Mesenchymal stem cell (in vitro differentiated cells and primary cell): ENCODE measurements around the gene MGAT2.
"Not testable (repeated sequence)": the region's sequence is repeated elsewhere in the genome, so short reads cannot be mapped to it uniquely, and the experiment has no call there.

Experiments used
- DNase-seq: peaks from one replicate; pipeline ENCODE4 v3.0.0-alpha.2; 2013
- H2AFZ ChIP-seq: one replicate; pipeline ENCODE4 v1.6.1; 2013; ENCODE audit warnings: low read depth, mild to moderate bottlenecking, control low read depth, inconsistent platforms, low read length, moderate library complexity
- H2AK5ac ChIP-seq: 2 replicates; pipeline ENCODE4 v1.6.1; 2013; ENCODE audit warnings: low read length, moderate library complexity, mild to moderate bottlenecking, inconsistent platforms; ENCODE audit not compliant: severe bottlenecking
- H2BK120ac ChIP-seq: one replicate; pipeline ENCODE4 v1.6.1; 2013; ENCODE audit warnings: low read depth, mild to moderate bottlenecking, inconsistent platforms, low read length, moderate library complexity
- H2BK12ac ChIP-seq, 2 experiments: one replicate each; pipeline ENCODE4 v1.6.1; 2013; ENCODE audit warnings: inconsistent platforms in 2 of 2, low read length in 2 of 2, mild to moderate bottlenecking in 2 of 2, moderate library complexity in 2 of 2, control low read depth in 1 of 2
- H2BK15ac ChIP-seq: one replicate; pipeline ENCODE4 v1.6.1; 2013; ENCODE audit warnings: mild to moderate bottlenecking, low read depth, inconsistent platforms; ENCODE audit not compliant: poor library complexity, severe bottlenecking
- H2BK5ac ChIP-seq: 2 replicates; pipeline ENCODE4 v1.6.1; 2013; ENCODE audit warnings: low read depth, mild to moderate bottlenecking, low read length, control low read depth, inconsistent platforms; ENCODE audit not compliant: poor library complexity, severe bottlenecking
- H3K14ac ChIP-seq, 2 experiments: one replicate each; pipeline ENCODE4 v1.6.1; 2013; ENCODE audit warnings: inconsistent platforms in 2 of 2, low read length in 2 of 2, control low read depth in 1 of 2, mild to moderate bottlenecking in 1 of 2, moderate library complexity in 1 of 2
- H3K18ac ChIP-seq, 2 experiments: one replicate each; pipeline ENCODE4 v1.6.1; 2013; ENCODE audit warnings: inconsistent platforms in 2 of 2, low read length in 2 of 2, control low read depth in 1 of 2, low read depth in 1 of 2, mild to moderate bottlenecking in 1 of 2
- H3K23ac ChIP-seq, 2 experiments: one replicate each; pipeline ENCODE4 v1.6.1; 2013; ENCODE audit warnings: inconsistent platforms in 2 of 2, low read length in 2 of 2, mild to moderate bottlenecking in 2 of 2, moderate library complexity in 2 of 2, control low read depth in 1 of 2
- H3K27ac ChIP-seq: 2 replicates; pipeline ENCODE4 v1.5.1; 2013; ENCODE audit warnings: mild to moderate bottlenecking, moderate library complexity, low read length, control low read depth, inconsistent platforms; ENCODE audit not compliant: poor library complexity, severe bottlenecking
- H3K27me3 ChIP-seq, 2 experiments: 2 replicates each; pipeline versions ENCODE4 v1.6.1 to v1.7.0; 2013; ENCODE audit warnings: low read length in 2 of 2, mild to moderate bottlenecking in 2 of 2, moderate library complexity in 2 of 2, control low read depth in 1 of 2, inconsistent platforms in 1 of 2; ENCODE audit not compliant: control insufficient read depth in 1 of 2, insufficient read depth in 1 of 2
- H3K36me3 ChIP-seq, 2 experiments: 2 replicates each; pipeline versions ENCODE4 v1.6.1 to v1.7.0; 2013; ENCODE audit warnings: low read length in 2 of 2, control low read depth in 1 of 2, inconsistent platforms in 1 of 2, low read depth in 1 of 2, mild to moderate bottlenecking in 1 of 2; ENCODE audit not compliant: insufficient read depth in 2 of 2, control insufficient read depth in 1 of 2
- H3K4ac ChIP-seq, 2 experiments: one replicate each; pipeline ENCODE4 v1.6.1; 2013; ENCODE audit warnings: inconsistent platforms in 2 of 2, low read length in 2 of 2, mild to moderate bottlenecking in 2 of 2, moderate library complexity in 2 of 2, control low read depth in 1 of 2, low read depth in 1 of 2
- H3K4me1 ChIP-seq: 2 replicates; pipeline ENCODE4 v1.6.1; 2013; ENCODE audit warnings: low read depth, low read length, control low read depth; ENCODE audit not compliant: control insufficient read depth, insufficient read depth
- H3K4me2 ChIP-seq: 2 replicates; pipeline ENCODE4 v1.6.1; 2013; ENCODE audit warnings: low read length, mild to moderate bottlenecking, inconsistent platforms; ENCODE audit not compliant: poor library complexity, severe bottlenecking
- H3K4me3 ChIP-seq, 2 experiments: 2 replicates each; pipeline versions ENCODE4 v1.5.1 to v1.7.0; 2013; ENCODE audit warnings: low read length in 2 of 2, mild to moderate bottlenecking in 2 of 2, control low read depth in 1 of 2, low read depth in 1 of 2; ENCODE audit not compliant: insufficient read depth in 1 of 2
- H3K79me1 ChIP-seq: replicated peaks from 2 replicates; pipeline ENCODE4 v1.6.1; 2013; ENCODE audit warnings: mild to moderate bottlenecking, control low read depth, low read length, inconsistent platforms; ENCODE audit not compliant: poor library complexity, severe bottlenecking
- H3K9ac ChIP-seq: 2 replicates; pipeline ENCODE4 v1.7.0; 2013; ENCODE audit warnings: mild to moderate bottlenecking, low read length, moderate library complexity
- H3K9me3 ChIP-seq: 2 replicates; pipeline ENCODE4 v1.7.0; 2013; ENCODE audit warnings: mild to moderate bottlenecking, low read length; ENCODE audit not compliant: control insufficient read depth
- H4K8ac ChIP-seq: one replicate; pipeline ENCODE4 v1.6.1; 2013; ENCODE audit warnings: inconsistent platforms, mild to moderate bottlenecking, low read length, moderate library complexity
- H4K91ac ChIP-seq: one replicate; pipeline ENCODE4 v1.6.1; 2013; ENCODE audit warnings: mild to moderate bottlenecking, low read length, inconsistent platforms
- WGBS: methylation state at CpG from one replicate; pipeline ENCODE4 v1.1.7; 2013; ENCODE audit warnings: mixed read lengths; 5-methylcytosine and 5-hydroxymethylcytosine counted together

The MGAT2 gene

DNA sequence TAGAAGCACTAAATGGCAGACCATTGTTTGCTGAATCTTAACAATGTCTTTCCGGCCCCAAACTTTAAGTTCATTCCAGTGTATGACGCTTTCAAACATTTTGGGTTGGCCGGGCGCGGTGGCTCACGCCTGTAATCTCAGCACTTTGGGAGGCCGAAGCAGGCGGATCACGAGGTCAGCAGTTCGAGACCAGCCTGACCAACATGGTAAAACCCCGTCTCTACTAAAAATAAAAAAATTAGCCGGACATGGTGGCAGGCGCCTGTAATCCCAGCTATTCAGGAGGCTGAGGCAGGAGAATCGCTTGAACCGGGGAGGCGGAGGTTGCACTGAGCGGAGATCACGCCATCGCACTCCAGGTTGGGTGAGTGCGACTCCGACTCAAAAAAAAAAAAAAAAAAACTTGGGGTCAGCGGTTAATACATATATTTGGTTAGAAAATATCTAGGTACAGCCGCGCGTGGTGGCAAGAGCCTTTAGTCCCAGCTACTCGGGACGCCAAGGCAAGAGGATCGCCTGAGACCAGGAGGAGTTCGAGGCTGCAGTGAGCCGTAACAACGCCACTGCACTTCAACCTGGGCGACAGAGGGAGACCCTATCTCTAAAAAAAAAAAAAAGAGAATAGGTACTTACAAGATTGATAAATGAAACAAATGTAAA is 35.5 kb upstream of the MGAT2 start:
- H3K14ac ChIP-seq, H2BK15ac ChIP-seq, H4K8ac ChIP-seq, H3K27ac ChIP-seq, H2AK5ac ChIP-seq, H2BK12ac ChIP-seq, H2BK5ac ChIP-seq, H2AFZ ChIP-seq, H3K4ac ChIP-seq, H3K9me3 ChIP-seq, H4K91ac ChIP-seq, H3K27me3 ChIP-seq, H3K4me1 ChIP-seq, H3K79me1 ChIP-seq, H3K23ac ChIP-seq, H2BK120ac ChIP-seq: not testable (repeated sequence)
- peak overlapping the region; percentile 62 for H3K4me2 ChIP-seq
- peak overlapping the region; percentile 96 for H3K9ac ChIP-seq
- H3K4me3 ChIP-seq = peak overlapping the region; percentile 72 to 89
- H3K36me3 ChIP-seq = peaks cover 13 to 35% of the 10 kb centered on the region in 2 experiments
- 2% methylated on average over 28 of the region's 32 CpGs for WGBS
- peak overlapping the region in 1 of 2 experiments; percentile 50 for H3K18ac ChIP-seq
- DNase-seq = peak; percentile 18

DNA sequence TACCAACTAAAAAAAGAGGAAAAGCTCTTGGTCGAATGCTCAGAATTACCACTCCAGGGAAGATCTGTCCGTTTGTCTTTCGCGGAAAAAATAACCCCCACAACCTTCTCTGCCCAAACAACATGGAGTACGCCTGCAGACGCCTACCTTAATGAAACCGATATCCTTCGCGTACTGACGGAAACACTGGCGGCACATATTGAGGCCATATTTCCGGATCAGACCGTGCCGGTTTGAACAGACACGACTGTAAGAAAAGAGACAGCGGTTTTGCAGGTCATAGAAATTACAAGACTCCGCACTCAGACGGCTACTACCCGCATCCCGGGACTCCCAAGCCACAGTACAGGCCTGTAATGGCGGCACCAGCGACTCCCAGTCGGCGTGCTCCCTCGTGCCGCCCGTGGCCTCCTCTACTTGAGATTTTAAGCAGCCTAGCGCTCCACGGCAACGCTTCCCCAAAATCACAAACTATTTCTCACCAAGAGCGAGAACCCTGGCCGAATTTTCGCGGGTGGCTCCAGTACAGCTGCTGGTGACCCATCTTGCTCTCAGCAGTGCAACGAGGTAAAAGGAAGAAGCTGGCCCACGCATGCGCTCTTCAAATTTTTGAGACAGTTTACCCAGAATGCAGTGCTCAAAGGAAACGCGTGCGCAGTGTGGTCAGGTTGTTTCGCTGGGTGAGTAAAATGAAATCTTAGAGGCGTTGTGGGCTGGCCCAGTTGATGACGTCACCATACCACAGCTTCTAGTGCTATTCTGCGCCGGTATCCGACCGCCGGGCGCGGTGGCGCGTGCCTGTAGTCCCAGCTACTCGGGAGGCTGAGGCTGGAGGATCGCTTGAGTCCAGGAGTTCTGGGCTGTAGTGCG is 34.6 kb upstream of the MGAT2 start, which contains the start of gene RPS29:
TSS of gene RPS29 (minus strand) at position 578 of the 870 bp plus-strand sequence. CDS start at position 544, 34 bp downstream.
- Histone ChIP-seq H3K27me3 (no peaks in the 10 kb centered on the region), H3K4ac (peak within 1 kb of the TSS; percentile 64 to 79), H3K14ac (peak within 1 kb of the TSS in 1 of 2 experiments; percentile 76), H3K4me3 (peak within 1 kb of the TSS; percentile 72 to 89), H4K8ac (peak within 1 kb of the TSS; percentile 45), H2BK5ac (no peak within 1 kb of the TSS), H2AK5ac (no peak within 1 kb of the TSS), H3K18ac (peak within 1 kb of the TSS; percentile 58 to 90), H3K79me1 (no peaks in the 10 kb centered on the region), H2BK120ac (no peak within 1 kb of the TSS), H3K9ac (peak within 1 kb of the TSS; percentile 96), H4K91ac (peak within 1 kb of the TSS; percentile 80), H3K4me2 (peak within 1 kb of the TSS; percentile 62), H2AFZ (no peak within 1 kb of the TSS), H3K36me3 (peaks cover 13 to 35% of the 10 kb centered on the region in 2 experiments), H2BK12ac (no peak within 1 kb of the TSS), H2BK15ac (peak within 1 kb of the TSS; percentile 82), H3K4me1 (peaks cover 8% of the 10 kb centered on the region), H3K27ac (peak within 1 kb of the TSS; percentile 75), H3K23ac (no peak within 1 kb of the TSS), H3K9me3 (no peaks in the 10 kb centered on the region)
- under 1% methylated on average over 43 of the region's 55 CpGs for WGBS
- DNase-seq = peak; percentile 99

DNA sequence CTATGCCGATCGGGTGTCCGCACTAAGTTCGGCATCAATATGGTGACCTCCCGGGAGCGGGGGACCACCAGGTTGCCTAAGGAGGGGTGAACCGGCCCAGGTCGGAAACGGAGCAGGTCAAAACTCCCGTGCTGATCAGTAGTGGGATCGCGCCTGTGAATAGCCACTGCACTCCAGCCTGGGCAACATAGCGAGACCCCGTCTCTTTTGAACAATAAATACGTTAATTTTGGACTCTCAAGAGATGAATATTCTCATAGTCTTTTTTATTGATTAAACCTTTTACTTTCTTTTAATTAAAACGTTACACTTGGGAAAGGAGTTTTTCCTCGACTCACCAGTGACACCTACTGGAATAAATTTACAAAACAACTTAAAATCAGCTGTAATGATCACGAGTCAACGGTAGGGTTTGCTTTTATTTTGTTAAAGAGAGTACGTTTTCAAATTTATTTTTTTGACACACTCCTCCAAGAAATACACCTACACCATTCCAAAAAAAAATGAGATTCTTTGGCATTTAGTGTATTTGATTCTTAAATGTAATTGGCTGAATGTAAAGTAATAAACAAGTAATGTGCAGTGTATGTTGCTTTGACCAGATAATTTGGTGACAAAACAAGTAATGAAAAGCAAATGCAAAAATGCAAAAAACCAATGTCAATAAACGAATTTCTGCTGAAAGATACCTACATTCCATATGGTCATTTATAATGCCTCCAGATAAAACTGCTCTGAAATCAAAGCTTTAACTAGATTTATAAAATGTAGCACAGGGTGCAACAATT is 33.7 kb upstream of the MGAT2 start:
- Histone ChIP-seq H2BK5ac (no peak overlapping the region), H2AK5ac (no peak overlapping the region), H3K4me2 (no peak overlapping the region), H3K27me3 (no peaks in the 10 kb centered on the region), H3K18ac (no peak overlapping the region), H4K91ac (no peak overlapping the region), H3K4ac (no peak overlapping the region), H3K9ac (peak overlapping the region; percentile 96), H3K4me3 (peak overlapping the region in 1 of 2 experiments; percentile 72), H4K8ac (no peak overlapping the region), H3K79me1 (no peaks in the 10 kb centered on the region), H2AFZ (no peak overlapping the region), H3K14ac (no peak overlapping the region), H2BK120ac (no peak overlapping the region), H3K27ac (peak overlapping the region; percentile 47), H3K9me3 (no peaks in the 10 kb centered on the region), H3K4me1 (peaks cover 8% of the 10 kb centered on the region), H3K23ac (no peak overlapping the region), H3K36me3 (peaks cover 13 to 30% of the 10 kb centered on the region in 2 experiments), H2BK15ac (no peak overlapping the region), H2BK12ac (no peak overlapping the region)
- WGBS = no CpG with 5 or more reads among the region's 21 CpGs
- peak; percentile 90 for DNase-seq
